OCI-LY7 (cell line): ENCODE measurements around the gene EPHX1. TPM values are rescaled to one million over a fixed set of nuclear protein-coding genes. Genes with fewer than 3 reads are reported as not detected.

Experiments
- BruUV-seq: library from RNA; stranded (reverse); fragments of 400-500 nt; replicated peaks from 2 replicates; lab custom pipeline; 2021; lab: Mats Ljungman, UMichigan
- CTCF ChIA-PET: fragments of 300-600 bp; sonication (Branson Sonifier 250); formaldehyde crosslinking; loops from one replicate; lab custom pipeline; 2022; ENCODE audit warnings: antibody characterized with exemption; ENCODE audit not compliant: unreplicated experiment; lab: Charles Lee
- POLR2A ChIA-PET: fragments of 300-600 bp; sonication (Branson Sonifier 250); formaldehyde crosslinking; loops from one replicate; lab custom pipeline; 2022; ENCODE audit warnings: antibody characterized with exemption; lab: Charles Lee
- DNase-seq: peaks from one replicate; pipeline ENCODE4 v3.0.0-alpha.2; 2015; ENCODE audit warnings: low spot score
- H2AFZ ChIP-seq: fragments of 200-600 bp; sonication (generic), shearing (Covaris generic); 2 replicates; pipeline ENCODE4 v1.6.1; 2014; ENCODE audit warnings: mild to moderate bottlenecking, antibody characterized with exemption, low read length, moderate library complexity
- H3K27ac ChIP-seq: fragments of 200-600 bp; sonication (generic); 2 replicates; pipeline ENCODE4 v1.5.1; 2014; ENCODE audit warnings: mixed run types, low read depth, mild to moderate bottlenecking, moderate library complexity, low read length, inconsistent platforms; ENCODE audit not compliant: poor library complexity, severe bottlenecking
- H3K36me3 ChIP-seq: fragments of 200-600 bp; sonication (generic); 2 replicates; pipeline ENCODE4 v1.6.1; 2014; ENCODE audit warnings: mild to moderate bottlenecking, antibody characterized with exemption, low read length, moderate library complexity, mixed read lengths; ENCODE audit not compliant: insufficient read depth
- H3K4me1 ChIP-seq: fragments of 200-600 bp; sonication (generic); 2 replicates; pipeline ENCODE4 v1.5.1; 2014; ENCODE audit warnings: mild to moderate bottlenecking, low read length; ENCODE audit not compliant: insufficient read depth, poor library complexity, severe bottlenecking
- H3K4me2 ChIP-seq: fragments of 200-600 bp; sonication (generic); 2 replicates; pipeline ENCODE4 v1.6.1; 2014; ENCODE audit warnings: mild to moderate bottlenecking, low read length
- H3K4me3 ChIP-seq: fragments of 200-600 bp; sonication (generic); 2 replicates; pipeline ENCODE4 v1.5.1; 2014; ENCODE audit warnings: mild to moderate bottlenecking, low read depth, low read length; ENCODE audit not compliant: poor library complexity, severe bottlenecking
- H3K79me2 ChIP-seq: fragments of 200-600 bp; sonication (generic); 2 replicates; pipeline ENCODE4 v1.6.1; 2016; ENCODE audit warnings: low read depth, mild to moderate bottlenecking, low read length, moderate library complexity, mixed read lengths; ENCODE audit not compliant: insufficient read depth
- H3K9me2 ChIP-seq: fragments of 200-600 bp; sonication (generic); 2 replicates; pipeline ENCODE4 v1.6.1; 2016; ENCODE audit warnings: mild to moderate bottlenecking, low read length, mixed read lengths; ENCODE audit not compliant: insufficient read depth
- H3K9me3 ChIP-seq: fragments of 200-600 bp; sonication (generic); 2 replicates; pipeline ENCODE4 v1.6.1; 2014; ENCODE audit warnings: mild to moderate bottlenecking, mixed run types, low read length, mixed read lengths
- H4K20me1 ChIP-seq: fragments of 200-600 bp; sonication (generic); 2 replicates; pipeline ENCODE4 v1.6.1; 2014; ENCODE audit warnings: mild to moderate bottlenecking, antibody characterized with exemption, low read length, moderate library complexity, mixed read lengths; ENCODE audit not compliant: insufficient read depth
- EZH2phosphoT487 ChIP-seq: fragments of 200-600 bp; sonication (generic); IDR thresholded peaks from 2 replicates; pipeline ENCODE4 v1.6.1; 2018; ENCODE audit warnings: low read depth, borderline replicate concordance, mild to moderate bottlenecking, mixed run types, antibody characterized with exemption, low read length, moderate library complexity, mixed read lengths
- intact Hi-C: fragments of 100-400 bp; cut with micrococcal nuclease; formaldehyde crosslinking; loops from one replicate; pipeline ENCODE4 v1.10.0; 2022; ENCODE audit not compliant: unreplicated experiment
- total RNA-seq, 2 experiments: library from RNA; depleted of rRNA in 1 of 2; stranded (reverse); fragments of >200 nt in 1 of 2; shearing (Covaris generic) in 1 of 2; gene quantifications; 2 replicates each; pipeline ENCODE4 v1.2.3, GENCODE V29; 2014 to 2022
- TF ChIP-seq, protein P1 (sequence below): fragments of 200-600 bp; sonication (generic); conservative IDR thresholded peaks from 2 replicates; pipeline ENCODE4 v1.5.1; 2014; ENCODE audit warnings: mild to moderate bottlenecking, antibody characterized with exemption, low read length, moderate library complexity, mixed read lengths

Gene EPHX1
- total RNA-seq, 2 experiments from 2014 or later = 0.44 to 1.3 TPM

- no peaks in the 10 kb centered on the region for H4K20me1 ChIP-seq
- BruUV-seq = no TSS peak
- intact Hi-C loops = no loop called here
- no peaks in the 10 kb centered on the region for H3K4me1 ChIP-seq
- no peaks in the 10 kb centered on the region for H3K9me2 ChIP-seq
- H3K27ac ChIP-seq = no peak overlapping the region
- H2AFZ ChIP-seq = no peak overlapping the region
- H3K4me3 ChIP-seq = no peak overlapping the region
- no peak overlapping the region for H3K4me2 ChIP-seq
- H3K9me3 ChIP-seq = no peaks in the 10 kb centered on the region
- no peaks in the 10 kb centered on the region for H3K79me2 ChIP-seq
- TF ChIP-seq, protein P1, sequence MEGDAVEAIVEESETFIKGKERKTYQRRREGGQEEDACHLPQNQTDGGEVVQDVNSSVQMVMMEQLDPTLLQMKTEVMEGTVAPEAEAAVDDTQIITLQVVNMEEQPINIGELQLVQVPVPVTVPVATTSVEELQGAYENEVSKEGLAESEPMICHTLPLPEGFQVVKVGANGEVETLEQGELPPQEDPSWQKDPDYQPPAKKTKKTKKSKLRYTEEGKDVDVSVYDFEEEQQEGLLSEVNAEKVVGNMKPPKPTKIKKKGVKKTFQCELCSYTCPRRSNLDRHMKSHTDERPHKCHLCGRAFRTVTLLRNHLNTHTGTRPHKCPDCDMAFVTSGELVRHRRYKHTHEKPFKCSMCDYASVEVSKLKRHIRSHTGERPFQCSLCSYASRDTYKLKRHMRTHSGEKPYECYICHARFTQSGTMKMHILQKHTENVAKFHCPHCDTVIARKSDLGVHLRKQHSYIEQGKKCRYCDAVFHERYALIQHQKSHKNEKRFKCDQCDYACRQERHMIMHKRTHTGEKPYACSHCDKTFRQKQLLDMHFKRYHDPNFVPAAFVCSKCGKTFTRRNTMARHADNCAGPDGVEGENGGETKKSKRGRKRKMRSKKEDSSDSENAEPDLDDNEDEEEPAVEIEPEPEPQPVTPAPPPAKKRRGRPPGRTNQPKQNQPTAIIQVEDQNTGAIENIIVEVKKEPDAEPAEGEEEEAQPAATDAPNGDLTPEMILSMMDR = no peak
- no peak for TF ChIP-seq EZH2phosphoT487
- no peak for DNase-seq
- no peaks in the 10 kb centered on the region for H3K36me3 ChIP-seq
- ChIA-PET POLR2A (no interaction called here), CTCF (interaction anchor here (1.4 kb wide), 1 partner anchor 15 kb away, joined by 3 read pairs; no protein-coding TSS in a partner anchor)
Observed at GRCh38 chr1:225825078-225825477, 15.2 kb downstream of the EPHX1 start.

DNA sequence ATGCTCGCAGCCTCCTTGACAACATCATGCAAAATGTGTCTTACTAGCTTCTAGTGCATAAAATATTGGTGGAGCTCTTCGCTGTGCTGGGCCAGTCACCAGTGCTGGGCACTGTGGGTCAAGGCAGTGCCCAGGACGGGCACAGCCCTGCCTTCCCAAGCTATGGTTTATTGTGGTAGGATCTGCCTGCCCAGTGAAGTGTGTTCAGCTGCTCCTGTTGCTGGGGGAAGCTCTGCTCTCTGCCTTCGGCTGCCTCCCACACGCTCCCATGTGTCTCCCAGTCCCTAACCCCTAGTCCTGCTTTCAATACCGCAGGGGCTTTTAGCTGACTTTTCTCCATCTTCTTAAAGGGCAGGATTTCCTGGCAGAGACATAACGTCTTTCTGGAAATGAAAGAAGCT lies 15.7 kb downstream of the EPHX1 start:
- Histone ChIP-seq H3K4me1 (no peaks in the 10 kb centered on the region), H3K36me3 (no peaks in the 10 kb centered on the region), H3K4me3 (no peak overlapping the region), H3K9me3 (no peaks in the 10 kb centered on the region), H4K20me1 (no peaks in the 10 kb centered on the region), H2AFZ (no peak overlapping the region), H3K4me2 (no peak overlapping the region), H3K9me2 (no peaks in the 10 kb centered on the region), H3K79me2 (no peaks in the 10 kb centered on the region), H3K27ac (no peak overlapping the region)
- no TSS peak for BruUV-seq
- CTCF ChIA-PET = interaction anchor here (1.4 kb wide), 1 partner anchor 15 kb away, joined by 3 read pairs; no protein-coding TSS in a partner anchor
- TF ChIP-seq, protein P1 = no peak
- no peak for TF ChIP-seq EZH2phosphoT487
- no peak for DNase-seq
- POLR2A ChIA-PET = interaction anchor here (0.8 kb wide), 1 partner anchor 115 kb away, joined by 3 read pairs; the partner anchor contains the start of gene LEFTY2
- intact Hi-C loops = no loop called here

- no peaks in the 10 kb centered on the region for H3K4me1 ChIP-seq
- no peaks in the 10 kb centered on the region for H4K20me1 ChIP-seq
- H2AFZ ChIP-seq = no peak overlapping the region
- no peak overlapping the region for H3K27ac ChIP-seq
- DNase-seq = no peak
- CTCF ChIA-PET = no interaction called here
- no peaks in the 10 kb centered on the region for H3K36me3 ChIP-seq
- H3K9me2 ChIP-seq = no peaks in the 10 kb centered on the region
- H3K4me2 ChIP-seq = no peak overlapping the region
- no TSS peak for BruUV-seq
- no peaks in the 10 kb centered on the region for H3K79me2 ChIP-seq
- POLR2A ChIA-PET = no interaction called here
- intact Hi-C loops = no loop called here
- H3K4me3 ChIP-seq = no peak overlapping the region
- TF ChIP-seq, protein P1 = no peak
- no peak for TF ChIP-seq EZH2phosphoT487
- H3K9me3 ChIP-seq = no peaks in the 10 kb centered on the region
Observed at GRCh38 chr1:225827076-225827475, 17.2 kb downstream of the EPHX1 start.
